NCI-H128 (cell line): ENCODE data around the gene CHRND.
"Not testable (repeated sequence)": the region's sequence is repeated elsewhere in the genome, so short reads cannot be mapped to it uniquely, and the experiment has no call there.

Experiments used
- DNase-seq: peaks from one replicate; lab custom pipeline; 2025; ENCODE audit not compliant: unreplicated experiment; lab: John Stamatoyannopoulos, UW

The CHRND gene

GRCh38 chr2:232570481-232570880, 44.5 kb downstream of the CHRND start:
- not testable (repeated sequence) for DNase-seq

DNA sequence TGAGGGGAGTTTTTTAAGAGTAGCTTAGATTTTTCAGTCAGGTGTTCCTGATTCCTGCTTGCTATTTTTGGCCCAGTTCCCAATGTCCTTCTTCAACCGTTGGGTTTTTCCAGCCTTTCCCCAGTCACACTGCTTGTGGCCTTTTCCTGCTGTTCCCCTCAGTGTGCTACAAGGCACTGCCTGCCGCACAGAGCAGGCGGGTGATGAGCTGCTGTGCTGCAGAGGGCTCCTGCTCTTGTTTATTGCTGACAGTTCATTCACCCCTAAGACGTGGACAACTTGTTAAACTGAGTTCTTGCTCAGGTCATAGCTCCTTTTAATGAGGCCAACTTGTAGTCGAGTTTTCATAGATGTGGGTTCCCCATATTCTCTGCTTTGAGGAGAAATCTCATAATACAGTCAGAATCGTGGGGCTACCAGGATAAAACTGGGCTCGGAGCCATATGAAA, 45.1 kb downstream of the CHRND start:
- DNase-seq: no peak

GRCh38 chr2:232573042-232573441, 47.1 kb downstream of the CHRND start:
- no peak for DNase-seq

DNA sequence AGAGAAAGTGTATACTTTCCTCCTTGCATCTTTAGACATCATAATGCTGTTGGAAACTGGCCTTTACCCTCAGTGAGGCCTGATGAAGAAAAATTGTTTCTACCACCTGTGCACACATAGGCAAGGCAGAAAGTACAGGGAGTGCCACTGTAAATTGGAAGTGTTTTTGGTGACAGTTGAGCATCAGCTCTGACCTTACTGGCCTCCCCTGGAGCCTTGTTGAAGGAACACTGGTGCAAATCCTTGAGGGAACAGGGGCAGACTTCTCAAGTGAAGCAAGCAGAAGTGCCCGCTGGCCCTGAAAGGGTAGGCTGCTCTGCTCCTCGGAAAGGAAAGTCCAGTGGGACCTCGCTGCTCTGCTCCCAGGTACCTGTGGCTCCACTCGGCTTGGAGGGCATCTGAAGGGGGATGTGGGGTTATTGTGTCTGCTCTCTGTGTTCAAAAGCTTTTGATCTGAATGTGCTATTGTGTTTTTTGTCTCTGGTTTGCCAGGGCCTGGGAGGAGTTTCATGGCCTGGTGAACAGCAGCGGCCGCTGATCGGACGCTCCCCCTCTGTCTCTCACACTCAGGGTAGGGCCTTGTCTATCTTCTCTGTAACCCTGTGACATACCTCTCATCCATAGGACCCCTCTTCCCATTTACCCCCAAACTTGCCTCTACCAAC, 47.9 kb downstream of the CHRND start:
- DNase-seq: no peak

- no peak for DNase-seq
Measured at GRCh38 chr2:232574674-232575403, 48.9 kb downstream of the CHRND start.

- DNase-seq: no peak
Measured at GRCh38 chr2:232575404-232575746, 49.4 kb downstream of the CHRND start.

DNA sequence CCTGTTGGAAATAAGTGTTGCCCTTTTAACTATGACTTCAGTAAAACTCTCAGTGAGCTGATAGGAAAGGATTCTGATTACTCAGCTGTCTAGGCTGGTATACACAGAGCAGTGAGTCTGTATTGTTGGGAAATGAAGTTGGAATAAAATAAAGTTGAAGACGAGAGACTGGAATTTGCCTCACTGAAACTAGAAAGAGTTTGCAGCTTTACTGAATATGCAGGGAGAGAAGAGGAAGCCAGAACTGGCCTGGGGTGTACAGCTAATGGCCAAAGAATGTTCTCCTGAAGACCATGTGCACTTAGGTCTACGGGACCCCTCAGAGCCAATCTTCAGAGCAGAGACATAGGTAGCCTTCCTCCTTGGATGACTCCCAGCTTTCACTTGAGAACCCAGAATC, 51.0 kb downstream of the CHRND start:
- no peak for DNase-seq

GRCh38 chr2:232577841-232578240, 51.9 kb downstream of the CHRND start:
- DNase-seq: no peak

DNA sequence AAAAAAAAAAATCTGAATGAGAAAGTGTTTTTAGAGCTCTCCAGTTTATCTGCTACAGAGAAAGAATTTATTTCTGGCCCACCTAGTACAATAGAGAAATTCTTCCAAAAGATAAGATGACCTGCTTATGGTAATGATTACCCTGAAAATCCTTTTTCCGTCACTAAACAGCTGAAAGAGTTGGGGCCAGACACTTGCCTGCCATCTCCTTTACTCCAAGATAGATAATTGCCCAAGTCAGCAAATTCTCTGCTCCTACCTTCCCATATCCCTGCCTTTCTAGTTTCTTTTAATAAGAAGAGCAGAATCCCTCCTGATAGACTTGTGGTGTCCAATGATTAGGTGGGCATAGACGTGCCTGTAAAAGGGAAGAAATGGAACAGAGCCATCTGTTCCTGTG, 52.7 kb downstream of the CHRND start:
- DNase-seq: no peak

GRCh38 chr2:232580648-232580981, 54.7 kb downstream of the CHRND start:
- no peak for DNase-seq

DNA sequence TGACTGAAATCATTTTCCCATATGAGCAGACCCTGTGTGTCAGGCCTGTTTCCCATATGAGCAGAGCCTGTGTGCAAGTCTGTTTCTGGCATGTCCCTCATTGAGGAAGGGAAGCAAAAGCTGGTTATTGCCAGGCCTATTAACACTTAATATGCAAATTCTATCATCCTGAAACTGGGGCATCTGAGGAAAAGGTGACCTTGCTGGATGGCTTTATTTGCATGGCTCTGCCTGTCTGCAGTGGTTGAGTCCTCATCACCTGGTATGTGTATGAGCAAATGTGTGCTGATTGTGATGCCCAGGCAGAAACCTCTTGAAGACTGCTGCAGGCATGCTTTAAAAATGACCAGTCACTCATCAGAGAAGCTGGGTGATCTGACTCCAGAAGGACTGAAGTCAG, 55.8 kb downstream of the CHRND start:
- no peak for DNase-seq

DNA sequence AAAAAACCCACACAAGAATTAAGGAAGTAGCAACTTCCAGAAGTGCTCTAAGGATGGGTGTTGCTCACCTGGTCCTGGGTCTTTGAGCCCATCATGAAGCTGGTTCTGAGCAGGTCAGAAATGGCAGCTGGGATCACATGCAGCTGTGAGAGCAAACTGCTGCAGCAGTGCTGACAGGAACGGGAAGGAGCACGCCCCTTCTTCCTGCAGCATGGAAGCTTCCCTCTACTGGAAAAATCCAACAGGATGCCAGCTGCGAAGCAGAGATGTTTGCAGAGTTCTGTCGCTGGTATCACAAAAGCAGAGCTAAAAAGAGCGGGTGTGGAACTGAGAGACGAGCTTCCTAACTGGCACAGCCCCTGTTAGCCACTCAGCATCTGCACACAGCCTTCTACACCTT, 58.3 kb downstream of the CHRND start:
- no peak for DNase-seq
